DOHH2 (cell line): Measurements from ENCODE around the gene LRGUK.

Experiments
- CTCF ChIP-seq: fragments of 200-600 bp; sonication (generic); IDR thresholded peaks from one replicate; pipeline ENCODE4 v1.5.1; 2014; ENCODE audit warnings: antibody characterized with exemption, mild to moderate bottlenecking, low read depth, low read length; ENCODE audit not compliant: poor library complexity, severe bottlenecking
- EZH2phosphoT487 ChIP-seq: fragments of 200-600 bp; sonication (generic); IDR thresholded peaks from 2 replicates; pipeline ENCODE4 v1.6.1; 2017; ENCODE audit warnings: borderline replicate concordance, mild to moderate bottlenecking, antibody characterized with exemption, low read length, moderate library complexity, mixed read lengths

GRCh38 chr7:134187893-134188292 is 60.8 kb downstream of the LRGUK start:
- TF ChIP-seq EZH2phosphoT487 (no peak), CTCF (no peak)
